AG04449 (cell line): ENCODE data around the gene ANKRD29.

Experiments
- CTCF ChIA-PET: fragments of 350-600 bp; formaldehyde crosslinking; extraction: SDS; loops from one replicate; lab custom pipeline; 2021; ENCODE audit warnings: antibody characterized with exemption; lab: Yijun Ruan, JAX
- POLR2A ChIA-PET: fragments of 400-600, 350-600 bp; formaldehyde crosslinking; extraction: SDS; loops from one replicate; lab custom pipeline; 2020; ENCODE audit warnings: antibody characterized with exemption, inconsistent platforms; lab: Yijun Ruan, JAX
- DNase-seq: peaks from one replicate; pipeline ENCODE4 v3.0.0-alpha.2; 2010; ENCODE audit warnings: low read depth, low spot score
- H3K4me3 ChIP-seq: 2 replicates; pipeline ENCODE4 v1.5.1; 2011; ENCODE audit warnings: low read depth, mild to moderate bottlenecking, control low read depth, low read length
- CTCF ChIP-seq: IDR thresholded peaks from one replicate; pipeline ENCODE4 v1.5.1; 2011; ENCODE audit warnings: mild to moderate bottlenecking, moderate library complexity, low read length, control low read depth, inconsistent platforms; ENCODE audit not compliant: insufficient read depth; ENCODE audit errors: missing control alignments

Gene ANKRD29

GRCh38 chr18:23701544-23702064 lies 38.9 kb upstream of the ANKRD29 start:
- ChIA-PET CTCF (interaction anchor here (1.1 to 8.0 kb wide), 15 partner anchors 9 to 290 kb away, joined by 3 to 230 read pairs (median 17); partner anchors contain the start of gene NPC1), POLR2A (no interaction called here)
- DNase-seq, result no peak
- no peak for TF ChIP-seq CTCF
- H3K4me3 ChIP-seq, result no peak overlapping the region

GRCh38 chr18:23701017-23701416 lies 38.3 kb upstream of the ANKRD29 start:
- POLR2A ChIA-PET, result no interaction called here
- CTCF ChIA-PET, result interaction anchor here (2.8 to 8.0 kb wide), 6 partner anchors 9 to 203 kb away, joined by 15 to 230 read pairs (median 22); partner anchors contain the start of gene NPC1
- DNase-seq, result no peak
- no peak for TF ChIP-seq CTCF
- H3K4me3 ChIP-seq, result no peak overlapping the region

- H3K4me3 ChIP-seq, result no peak overlapping the region
- no peak for TF ChIP-seq CTCF
- DNase-seq, result no peak
- ChIA-PET POLR2A (no interaction called here), CTCF (interaction anchor here (1.1 to 1.9 kb wide), 7 partner anchors 8 to 224 kb away, joined by 3 to 7 read pairs (median 4); no protein-coding TSS in a partner anchor)
These were observed 32.1 kb upstream of the ANKRD29 start for GRCh38 chr18:23694637-23695430.

- TF ChIP-seq CTCF, result no peak
- DNase-seq, result no peak
- ChIA-PET CTCF (interaction anchor here (0.8 to 3.2 kb wide), 6 partner anchors 8 to 225 kb away, joined by 3 to 18 read pairs (median 5); no protein-coding TSS in a partner anchor), POLR2A (no interaction called here)
- H3K4me3 ChIP-seq, result no peak overlapping the region
These were observed 31.1 kb upstream of the ANKRD29 start for GRCh38 chr18:23693846-23694245.

- no peak overlapping the region for H3K4me3 ChIP-seq
- TF ChIP-seq CTCF, result no peak
- no peak for DNase-seq
- CTCF ChIA-PET, result interaction anchor here (1.1 to 3.2 kb wide), 2 partner anchors 12 to 14 kb away, joined by 4 to 18 read pairs; no protein-coding TSS in a partner anchor
- POLR2A ChIA-PET, result no interaction called here
These were observed 27.9 kb upstream of the ANKRD29 start for GRCh38 chr18:23690505-23691068.
